Breast epithelium (tissue), 3 donors: ENCODE data around the gene SGK2.

Source experiments
- CTCF ChIP-seq, 3 donors: fragments of 450-650 bp; IDR thresholded peaks; one replicate each; pipeline ENCODE4 v1.5.1; 2016 to 2017; ENCODE audit warnings: antibody characterized with exemption in 3 of 3, mild to moderate bottlenecking in 3 of 3, moderate library complexity in 3 of 3
- POLR2A ChIP-seq: fragments of 450-650 bp; IDR thresholded peaks from one replicate; pipeline ENCODE4 v1.6.1; 2016; ENCODE audit warnings: antibody characterized with exemption, mild to moderate bottlenecking, moderate library complexity

GRCh38 chr20:43532416-43533055 is 26.3 kb upstream of the SGK2 start:
- TF ChIP-seq CTCF (IDR thresholded peaks at IDR 0.05) (no peak), POLR2A (no peak)
